ENCODE results near the gene PAPSS1.
A peak's percentile ranks its signal among the peaks of the same experiment; 100 is the strongest.
"Not testable (repeated sequence)": the region's sequence is repeated elsewhere in the genome, so short reads cannot be mapped to it uniquely, and the experiment has no call there.

PAPSS1 gene

DNA sequence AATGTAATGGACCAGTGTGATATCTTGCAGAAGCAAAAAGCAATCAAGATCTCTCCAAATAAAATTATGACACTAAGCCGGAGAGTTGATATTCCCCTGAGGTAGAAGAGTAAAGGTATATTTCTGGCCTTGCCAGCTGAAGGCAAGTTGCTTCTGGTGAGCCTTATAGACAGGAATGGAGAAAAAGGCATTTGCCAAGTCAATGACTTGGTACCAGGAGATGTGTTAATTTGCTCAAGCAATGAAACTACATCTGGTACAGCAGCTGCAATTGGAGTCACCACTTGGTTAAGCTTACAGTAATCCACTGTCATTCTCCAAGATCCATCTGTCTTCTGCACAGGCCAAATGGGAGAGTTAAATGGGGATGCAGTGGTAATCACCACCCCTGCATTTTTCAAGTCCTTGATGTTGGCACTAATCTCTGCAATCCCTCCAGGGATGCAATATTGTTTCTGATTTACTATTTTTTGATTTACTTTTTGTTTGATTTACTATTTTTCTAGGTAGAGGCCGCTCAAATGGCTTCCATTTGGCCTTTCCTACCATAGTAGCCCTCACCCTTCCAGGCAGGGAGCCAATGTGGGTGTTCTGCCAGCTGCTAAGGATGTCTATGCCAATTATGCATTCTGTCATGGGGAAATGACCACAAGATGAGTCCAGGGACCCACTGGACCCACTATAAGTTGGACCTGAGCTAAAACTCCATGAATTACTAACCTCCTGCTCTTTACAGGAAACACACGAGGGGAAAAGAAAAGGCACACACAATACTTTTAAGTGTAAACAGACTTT is 6.3 kb upstream of the PAPSS1 start:
- DNase-seq (ENCODE audit: low spot score) = not testable (repeated sequence)

DNA sequence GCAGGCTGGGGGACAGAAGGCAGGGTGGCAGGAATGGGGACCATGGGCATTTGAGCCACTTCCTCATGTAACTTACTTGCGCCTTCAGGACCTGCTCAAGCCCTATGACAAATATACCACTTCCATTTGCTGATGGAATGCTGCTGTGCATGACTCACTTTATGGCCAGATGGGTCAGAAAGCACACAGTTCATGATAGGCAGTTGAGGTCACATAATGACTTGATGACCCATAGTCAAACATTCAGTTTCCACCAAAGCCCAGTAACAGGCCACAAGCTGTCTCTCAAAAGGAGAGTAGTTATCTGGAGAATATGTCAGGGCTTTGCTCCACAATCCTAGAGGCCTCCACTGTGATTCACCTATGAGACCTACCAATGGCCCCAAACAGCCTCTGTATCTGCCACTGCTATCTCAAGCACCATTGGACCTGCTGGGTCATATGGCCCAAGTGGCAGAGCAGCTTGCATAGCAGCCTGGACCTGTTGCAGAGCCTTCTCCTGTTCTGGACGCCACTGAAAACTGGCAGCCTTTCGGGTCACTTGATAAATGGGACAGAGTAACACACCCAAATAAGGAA is 5.3 kb upstream of the PAPSS1 start:
- no peak for DNase-seq (ENCODE audit: low spot score)

DNA sequence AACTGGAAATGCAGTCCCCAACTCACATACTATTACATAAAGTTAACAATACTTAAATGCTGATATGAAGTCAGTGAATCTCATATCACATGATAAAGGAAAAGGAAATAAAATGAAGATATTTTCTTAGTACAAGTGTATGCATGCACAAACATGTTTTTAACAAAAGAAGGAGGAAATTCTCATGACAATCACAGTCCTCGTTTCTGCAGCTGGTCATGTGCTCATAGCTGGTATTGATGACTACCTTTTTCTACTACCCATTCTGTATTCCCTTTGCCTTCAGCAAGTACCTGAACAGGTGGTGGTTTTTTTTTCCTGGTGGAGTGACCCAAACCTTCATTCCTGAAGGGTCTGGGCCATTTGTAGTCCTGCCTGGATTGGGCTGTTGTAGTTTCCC is 3.3 kb upstream of the PAPSS1 start:
- DNase-seq (ENCODE audit: low spot score) = not testable (repeated sequence)

DNA sequence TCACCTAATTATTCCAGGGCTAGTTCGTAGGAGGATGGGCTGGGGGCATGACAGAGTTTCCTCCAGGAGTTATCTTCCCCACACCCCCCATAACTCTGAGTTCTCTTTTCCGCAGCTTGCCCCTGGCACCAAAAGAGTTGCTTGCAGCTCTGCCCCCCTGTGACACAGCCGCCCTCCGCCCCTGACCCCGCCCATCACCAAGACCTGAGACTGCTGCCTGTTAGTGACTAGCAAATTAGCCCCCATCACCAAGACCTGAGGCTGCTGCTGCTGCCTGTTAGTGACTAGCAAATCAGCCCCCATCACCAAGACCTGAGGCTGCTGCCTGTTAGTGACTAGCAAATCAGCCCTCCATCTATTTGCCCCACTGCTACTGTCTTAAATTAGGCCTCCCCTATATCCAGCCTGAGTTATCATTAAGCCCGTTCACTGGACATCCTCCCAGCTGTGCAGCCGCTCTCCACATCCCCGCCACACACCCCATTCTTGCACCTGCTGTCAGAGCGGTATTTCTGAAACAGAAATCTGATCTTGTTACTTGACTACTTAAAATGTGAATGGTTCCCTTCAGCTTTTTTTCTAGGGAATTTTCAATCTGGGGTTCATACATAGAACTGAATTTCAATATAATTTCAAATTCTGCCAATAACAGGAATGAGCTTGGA is 1.5 kb upstream of the PAPSS1 start:
- DNase-seq (ENCODE audit: low spot score) = no peak

DNA sequence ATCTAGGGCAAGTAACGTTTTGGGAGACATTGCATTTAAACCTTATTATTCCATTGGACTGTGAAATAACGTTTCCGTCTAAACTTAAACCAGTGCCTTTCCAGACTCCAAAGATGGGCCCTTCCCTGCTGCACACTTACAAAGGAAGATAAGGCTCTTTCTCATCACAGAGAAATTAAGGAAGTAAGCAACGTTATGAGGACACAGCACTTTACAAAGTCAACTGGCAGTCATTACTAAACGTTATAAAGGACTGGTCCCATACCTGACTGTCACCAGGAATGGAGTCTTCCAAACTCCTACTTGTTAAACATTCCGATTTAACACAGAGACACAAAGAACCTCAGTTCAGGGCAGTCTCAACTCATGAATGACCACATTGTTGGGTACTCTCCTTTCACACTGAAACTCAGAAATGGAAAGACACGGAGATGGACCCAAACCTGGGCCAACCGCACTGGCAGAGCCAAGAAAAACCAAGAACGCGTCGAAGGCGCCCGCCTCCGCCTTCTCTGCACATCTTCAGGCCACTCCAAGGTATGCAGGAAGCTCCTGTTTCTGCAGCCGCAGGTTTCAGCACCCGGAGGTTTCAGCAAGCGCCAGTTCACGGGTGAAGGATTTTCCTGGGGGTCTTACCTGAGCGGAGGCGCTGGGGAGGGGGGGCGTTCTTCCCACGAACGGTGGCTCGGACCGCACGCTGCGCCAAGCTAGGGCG is 670 bp downstream of the PAPSS1 start:
- peak; percentile 91 for DNase-seq (ENCODE audit: low spot score)

DNA sequence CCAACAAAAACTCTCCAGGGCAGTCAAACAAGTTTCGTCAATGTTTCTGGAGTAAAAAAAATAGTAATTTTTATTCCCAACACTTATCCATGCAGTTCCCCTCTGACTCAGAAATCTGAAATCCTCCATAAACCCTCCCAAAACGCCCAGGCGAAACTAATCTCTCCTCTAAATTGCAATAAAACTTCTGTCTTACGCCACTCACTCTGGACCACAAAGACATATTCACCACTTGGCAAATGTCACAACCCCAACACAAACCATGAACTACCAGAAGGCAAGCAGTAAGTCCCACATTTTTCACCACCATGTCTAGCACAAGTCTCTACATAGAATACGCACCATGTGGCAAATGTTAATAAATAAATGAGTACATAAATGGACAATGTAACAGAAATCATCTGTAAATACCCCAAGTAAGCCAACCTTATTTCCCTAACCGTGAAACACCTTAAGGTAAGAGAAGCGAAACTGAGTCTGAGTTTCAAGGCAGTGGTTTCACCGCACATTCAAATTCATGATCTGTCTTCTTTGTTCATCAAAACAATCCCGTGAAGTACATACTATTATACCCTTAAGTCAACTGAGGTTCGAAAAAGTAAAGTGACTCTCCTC is 1.6 kb downstream of the PAPSS1 start:
- DNase-seq (ENCODE audit: low spot score) = no peak

DNA sequence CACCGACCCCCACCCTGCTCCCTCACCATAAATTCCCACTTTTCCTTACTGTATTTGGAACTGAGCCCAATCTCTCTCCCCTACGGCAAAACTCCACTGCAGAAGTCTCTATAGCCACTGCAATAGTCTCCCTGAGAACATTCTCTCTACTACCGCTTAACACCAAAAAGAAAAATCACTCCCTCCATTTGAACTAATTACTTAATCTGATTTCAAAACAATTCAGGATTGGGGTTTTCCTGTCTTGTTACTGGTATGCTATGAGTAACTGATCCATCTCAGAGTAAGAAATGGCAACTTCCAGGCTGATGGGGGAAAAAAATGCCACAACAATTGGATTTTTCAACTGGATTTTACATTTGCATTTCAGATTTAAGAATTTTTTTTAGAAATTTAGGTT is 5.8 kb downstream of the PAPSS1 start:
- no peak for DNase-seq (ENCODE audit: low spot score)

DNA sequence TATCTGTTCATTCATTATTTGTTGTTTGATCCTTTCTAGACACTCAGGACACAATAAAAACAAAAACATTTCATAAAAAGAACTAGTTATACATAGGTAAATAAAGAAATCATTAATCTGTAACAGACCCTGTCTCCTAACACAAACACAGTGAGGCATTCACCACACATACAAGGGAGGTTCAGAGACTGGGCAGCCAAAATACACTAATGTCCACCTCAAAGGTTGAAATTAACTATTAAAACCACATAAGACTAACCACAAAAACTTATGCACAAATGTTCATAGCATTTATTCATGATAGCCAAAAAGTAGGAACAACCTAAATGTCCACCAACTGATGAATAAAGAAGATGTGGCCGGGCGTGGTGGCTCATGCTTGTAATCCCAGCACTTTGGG is 7.8 kb downstream of the PAPSS1 start:
- DNase-seq (ENCODE audit: low spot score) = peak; percentile 45

DNA sequence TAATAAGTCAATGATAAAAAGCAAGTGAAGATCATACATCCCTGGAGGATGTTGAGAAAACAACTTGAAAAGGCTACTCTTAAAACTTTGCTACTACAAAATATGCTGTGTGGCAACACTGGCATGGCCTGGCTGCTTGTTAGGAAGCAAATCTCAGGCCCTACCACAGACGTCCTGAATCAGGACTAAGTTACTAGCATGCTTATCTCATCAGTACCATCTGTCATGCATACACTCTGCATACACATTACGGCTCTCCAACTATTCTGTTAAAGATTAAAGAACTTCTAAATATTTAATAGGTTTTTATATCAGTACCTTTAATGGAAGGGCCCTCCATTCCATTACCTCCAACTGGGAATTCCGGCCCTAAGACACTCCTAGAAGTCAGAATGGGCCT is 8.2 kb downstream of the PAPSS1 start:
- DNase-seq (ENCODE audit: low spot score) = no peak

DNA sequence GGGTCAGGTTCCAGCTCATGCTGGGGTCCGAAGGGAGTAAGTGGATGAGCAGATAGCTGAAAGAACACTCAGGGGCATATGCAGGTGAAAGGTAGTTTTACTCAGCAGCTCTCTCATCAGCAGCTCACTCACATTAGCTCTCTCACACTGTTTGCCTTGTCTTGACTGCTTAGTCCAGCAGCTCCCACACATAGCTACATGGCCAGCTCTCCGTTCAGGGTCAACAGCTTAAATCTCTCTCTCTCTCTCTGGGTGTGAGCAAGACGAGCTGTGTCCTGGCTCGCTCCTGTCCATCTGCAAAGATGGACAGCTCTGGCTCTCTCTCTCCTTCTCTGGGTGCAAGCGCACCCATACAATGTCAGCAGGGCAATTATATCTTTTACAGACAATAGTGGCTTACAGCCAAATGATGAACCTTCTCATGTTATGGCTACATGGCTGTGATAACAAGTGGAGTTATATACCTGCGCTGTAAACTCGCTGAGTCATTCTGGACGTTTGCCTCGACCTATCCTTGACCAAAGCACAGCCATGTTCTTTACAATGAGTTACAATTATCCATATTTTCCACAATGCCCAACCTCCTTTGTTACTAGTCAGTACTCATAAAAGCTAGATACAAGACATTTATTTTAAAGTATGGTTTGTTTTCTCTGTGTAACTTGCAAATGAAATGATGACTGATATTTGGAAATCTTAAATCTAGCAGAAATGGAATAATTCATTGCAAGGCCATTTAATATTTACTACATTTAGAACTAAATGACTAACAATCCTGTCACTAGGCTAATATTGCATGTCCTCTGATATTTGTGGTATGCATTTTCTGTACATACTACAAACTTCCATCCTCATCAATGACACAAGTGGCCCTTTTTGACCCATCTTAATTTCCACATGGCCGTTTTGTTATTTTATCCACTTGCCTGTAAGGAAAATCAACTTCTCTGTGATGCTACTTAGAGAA is 9.3 kb downstream of the PAPSS1 start:
- DNase-seq (ENCODE audit: low spot score) = no peak

DNA sequence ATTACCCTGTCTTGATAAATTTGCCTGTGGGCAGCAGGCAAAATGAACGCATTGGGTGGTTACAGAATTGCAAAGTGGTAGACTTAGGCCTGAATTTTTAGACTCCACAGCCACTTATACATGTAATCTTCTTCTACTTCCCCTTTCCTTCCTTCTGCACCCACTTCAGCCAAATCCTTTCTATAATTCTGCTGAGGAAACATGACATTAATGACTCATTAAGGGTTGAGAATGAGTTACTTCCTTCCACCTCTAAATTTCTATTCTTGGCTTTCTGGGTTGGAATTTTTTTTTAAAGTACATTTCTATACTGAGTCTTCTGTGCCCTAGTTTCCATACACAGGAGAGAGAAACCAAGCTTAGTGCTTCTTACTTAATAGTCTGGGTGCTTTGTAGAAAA is 10.1 kb downstream of the PAPSS1 start:
- no peak for DNase-seq (ENCODE audit: low spot score)

DNA sequence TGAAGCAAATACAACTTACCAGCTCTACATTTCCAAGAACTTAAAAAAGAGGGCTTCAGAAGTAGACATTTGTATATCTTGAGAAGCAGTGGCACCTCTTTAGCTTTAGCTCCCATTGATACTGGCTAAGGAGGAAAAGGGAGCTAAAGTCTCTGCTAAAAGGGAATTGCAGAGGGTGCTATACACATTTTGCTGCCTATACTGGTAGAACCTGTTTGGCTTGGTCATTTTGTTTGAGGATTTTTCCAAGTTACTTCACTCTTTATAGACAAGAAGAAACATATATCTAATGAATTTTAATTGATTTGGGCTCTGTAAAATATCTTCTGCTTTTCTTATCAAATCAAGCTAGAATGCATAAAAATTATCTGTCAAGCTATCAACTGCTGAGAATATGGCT is 11.8 kb downstream of the PAPSS1 start:
- no peak for DNase-seq (ENCODE audit: low spot score)

DNA sequence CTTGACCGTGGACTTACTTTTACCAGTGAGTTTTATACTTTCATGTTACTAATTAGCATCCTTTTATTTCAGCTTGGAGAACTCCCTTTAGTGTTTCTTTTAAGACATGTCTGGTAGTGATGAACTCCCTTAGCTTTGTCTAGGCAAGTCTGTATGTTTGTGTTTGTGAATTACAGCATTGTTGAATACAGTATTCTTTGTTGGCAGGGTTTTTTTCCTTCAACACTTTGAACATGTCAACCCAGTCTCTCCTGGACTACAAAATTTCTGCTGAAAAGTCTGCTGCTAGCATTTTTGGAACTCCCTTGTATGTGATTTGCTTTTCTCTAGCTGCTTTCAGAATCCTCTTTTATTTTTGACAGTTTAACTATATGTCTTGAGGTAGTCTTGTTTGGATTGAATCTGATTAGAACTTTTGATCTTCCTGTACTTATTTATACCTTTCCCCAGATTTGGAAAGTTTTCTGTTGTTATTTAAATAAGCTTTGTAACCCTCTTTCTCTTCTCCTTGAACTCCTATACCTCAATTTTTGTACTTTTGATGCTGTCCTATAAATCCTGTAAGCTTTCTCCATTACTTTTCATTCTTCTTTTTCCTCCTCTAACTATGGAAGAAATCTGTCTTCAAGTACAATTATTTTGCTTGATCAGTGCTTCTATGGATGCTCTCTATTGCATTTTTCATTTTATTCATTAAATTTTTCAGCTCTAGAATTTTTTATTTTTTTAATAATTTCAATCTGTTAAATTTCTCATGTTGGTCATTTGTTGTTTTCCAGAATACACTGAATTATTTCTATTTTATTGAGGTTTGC is 14.1 kb downstream of the PAPSS1 start:
- no peak for DNase-seq (ENCODE audit: low spot score)

DNA sequence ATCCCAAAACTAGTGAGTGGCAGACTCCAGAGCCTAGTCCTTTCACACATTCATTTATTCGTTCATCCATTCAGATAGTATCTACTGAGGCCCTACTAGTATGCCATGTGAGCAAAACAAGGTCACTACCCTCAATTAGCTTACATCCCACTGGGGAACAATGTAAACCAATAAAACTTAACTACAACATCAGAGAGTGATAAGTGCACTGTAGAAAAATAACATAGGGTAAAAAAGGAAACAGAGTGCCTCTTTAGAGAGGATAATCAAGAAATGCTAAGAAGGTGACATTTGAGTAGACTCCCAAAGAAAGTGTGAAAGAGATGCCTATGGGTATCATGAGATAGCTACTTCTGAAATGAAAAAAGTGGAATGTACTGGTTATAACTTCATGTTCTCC is 18.5 kb downstream of the PAPSS1 start:
- DNase-seq (ENCODE audit: low spot score) = no peak

DNA sequence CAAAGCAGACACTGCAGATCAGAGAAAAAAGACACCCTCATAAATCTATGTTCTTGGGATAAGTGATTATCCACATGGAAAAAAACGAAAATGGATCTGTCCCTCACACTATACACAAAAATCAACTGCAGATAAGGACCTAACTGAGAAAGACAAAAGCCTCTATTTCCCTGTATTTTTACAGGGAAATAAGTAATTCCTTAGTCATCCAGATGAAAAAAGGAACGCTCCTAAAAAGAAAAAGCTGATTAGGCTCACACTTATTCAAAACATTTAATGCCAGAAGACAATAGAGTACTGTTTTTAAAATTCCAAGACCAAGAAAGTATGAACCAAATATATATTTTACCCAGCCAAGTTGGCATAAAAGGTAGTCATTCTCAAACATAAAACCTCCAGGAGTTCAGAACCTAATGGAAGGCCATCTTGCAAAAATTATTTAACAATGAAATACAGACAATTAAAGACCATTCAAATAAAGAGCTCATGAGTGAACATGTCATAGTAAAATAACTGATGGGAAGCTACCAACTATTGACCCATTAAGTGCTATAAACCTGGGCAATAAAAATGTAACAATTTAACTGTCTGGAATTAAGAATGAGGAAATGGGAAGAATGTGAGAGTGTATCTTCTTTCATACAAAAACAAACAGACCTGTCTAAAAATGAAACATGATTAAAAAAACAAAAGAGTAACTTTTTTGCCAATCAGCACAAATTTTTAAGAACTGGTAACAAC is 20.4 kb downstream of the PAPSS1 start:
- peak; percentile 40 for DNase-seq (ENCODE audit: low spot score)

DNA sequence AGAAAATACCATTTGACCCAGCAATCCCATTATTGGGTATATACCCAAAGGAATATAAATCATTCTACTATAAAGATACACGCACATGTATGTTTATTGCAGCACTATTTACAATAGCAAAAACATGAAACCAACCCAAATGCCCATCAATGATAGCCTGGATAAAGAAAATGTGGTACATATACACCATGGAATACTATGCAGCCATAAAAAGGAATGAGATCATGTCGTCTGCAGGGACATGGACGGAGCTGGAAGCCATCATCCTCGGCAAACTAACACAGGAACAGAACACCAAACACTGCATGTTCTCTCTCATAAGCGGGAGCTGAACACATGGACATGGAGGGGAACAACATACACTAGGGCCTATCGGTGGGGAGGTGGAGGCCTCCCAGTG is 23.8 kb downstream of the PAPSS1 start:
- not testable (repeated sequence) for DNase-seq (ENCODE audit: low spot score)

DNA sequence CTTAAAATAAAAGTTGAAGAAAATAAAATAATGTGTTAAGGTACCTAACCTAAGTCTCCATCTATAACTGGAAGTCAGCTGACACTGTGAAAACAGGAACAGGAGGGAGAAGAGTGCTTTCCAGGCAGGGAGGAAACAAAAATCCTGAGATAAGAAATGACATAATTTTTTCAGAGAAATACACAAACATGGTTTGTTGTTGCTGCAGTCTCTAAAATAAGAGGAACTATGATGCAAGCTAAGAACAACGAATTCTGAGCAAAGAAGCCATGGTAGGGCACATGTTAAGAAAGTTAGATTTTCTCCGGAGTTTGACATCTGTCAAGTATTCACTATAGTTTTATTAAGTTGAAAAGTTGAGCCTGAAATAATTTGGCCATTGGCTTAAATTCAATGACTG is 26.9 kb downstream of the PAPSS1 start:
- no peak for DNase-seq (ENCODE audit: low spot score)

DNA sequence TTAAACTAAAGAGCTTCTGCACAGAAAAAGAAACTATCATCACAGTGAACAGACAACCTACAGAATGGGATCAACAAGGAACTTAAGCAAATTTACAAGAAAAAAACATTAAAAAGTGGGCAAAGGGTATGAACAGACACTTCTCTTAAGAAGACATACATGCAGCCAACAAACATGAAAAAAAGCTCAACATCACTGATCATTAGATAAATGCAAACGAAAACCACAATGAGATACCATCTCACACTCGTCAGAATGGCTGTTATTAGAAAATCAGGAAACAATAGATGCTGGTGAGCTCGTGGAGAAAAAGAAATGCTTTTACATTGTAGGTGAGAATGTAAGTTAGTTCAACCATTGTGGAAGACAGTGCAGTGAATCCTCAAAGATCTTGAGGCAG is 27.8 kb downstream of the PAPSS1 start:
- no peak for DNase-seq (ENCODE audit: low spot score)

DNA sequence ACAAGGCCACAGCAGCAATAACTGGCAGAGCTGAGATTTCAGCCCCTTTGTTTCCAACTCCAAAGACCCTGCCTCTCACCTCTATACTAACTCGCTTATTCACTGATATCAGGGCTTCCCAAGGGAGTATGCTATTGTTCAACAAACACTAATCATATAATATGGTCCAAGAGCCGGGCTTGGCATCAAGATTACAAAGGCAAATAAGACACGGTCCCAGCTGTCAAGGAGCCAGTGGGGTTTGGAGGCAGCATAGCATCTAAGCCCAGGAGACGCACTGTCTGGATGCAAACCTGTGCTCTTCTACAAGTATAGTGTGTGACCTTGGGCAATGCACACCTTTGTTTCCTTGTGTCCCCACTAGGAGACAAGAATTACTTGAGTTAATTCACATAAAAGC is 28.7 kb downstream of the PAPSS1 start:
- DNase-seq (ENCODE audit: low spot score) = no peak
